GM23338 (cell line): Measurements from ENCODE around the gene PHLDB2. TPM values are rescaled to one million over a fixed set of nuclear protein-coding genes. Genes with fewer than 3 reads are reported as not detected.

Experiments used
- ATAC-seq: fragments of 200-7000 bp; cut with Tn5 transposase; 3 replicates; pipeline ENCODE4 v1.9.1; 2020
- DNase-seq: peaks from one replicate; pipeline ENCODE4 v3.0.0-alpha.2; 2015; ENCODE audit warnings: low spot score
- H2AFZ ChIP-seq: fragments of 200-600 bp; sonication (generic); 2 replicates; pipeline ENCODE4 v1.8.0; 2016; ENCODE audit warnings: antibody characterized with exemption, mild to moderate bottlenecking, moderate library complexity
- H3F3A ChIP-seq: fragments of 200-600 bp; sonication (generic); replicated peaks from 2 replicates; pipeline ENCODE4 v1.8.0; 2017; ENCODE audit warnings: antibody characterized with exemption, mixed run types, low read depth
- H3K27ac ChIP-seq: fragments of 200-600 bp; sonication (generic); 2 replicates; pipeline ENCODE4 v1.6.1; 2016; ENCODE audit warnings: low read depth
- H3K27me3 ChIP-seq: fragments of 200-600 bp; sonication (generic); 2 replicates; pipeline ENCODE4 v1.8.0; 2016; ENCODE audit warnings: mild to moderate bottlenecking, mixed run types, moderate library complexity; ENCODE audit not compliant: insufficient read depth
- H3K36me3 ChIP-seq: fragments of 200-600 bp; sonication (generic); 2 replicates; pipeline ENCODE4 v1.8.0; 2016; ENCODE audit warnings: mild to moderate bottlenecking; ENCODE audit not compliant: insufficient read depth
- H3K4me1 ChIP-seq: fragments of 200-600 bp; sonication (generic); 2 replicates; pipeline ENCODE4 v1.8.0; 2016; ENCODE audit warnings: mild to moderate bottlenecking, moderate library complexity; ENCODE audit not compliant: insufficient read depth
- H3K4me2 ChIP-seq: fragments of 200-600 bp; sonication (generic); 2 replicates; pipeline ENCODE4 v1.7.1; 2017; ENCODE audit warnings: mixed run types
- H3K4me3 ChIP-seq: fragments of 200-600 bp; sonication (generic); 2 replicates; pipeline ENCODE4 v1.6.1; 2016; ENCODE audit warnings: mixed run types
- H3K79me2 ChIP-seq: fragments of 200-600 bp; sonication (generic); replicated peaks from 2 replicates; pipeline ENCODE4 v1.8.0; 2017; ENCODE audit warnings: mild to moderate bottlenecking; ENCODE audit not compliant: insufficient read depth
- H3K9me2 ChIP-seq: fragments of 200-600 bp; sonication (generic); 2 replicates; pipeline ENCODE4 v1.8.0; 2017; ENCODE audit not compliant: insufficient read depth
- H4K20me1 ChIP-seq: fragments of 200-600 bp; sonication (generic); replicated peaks from 2 replicates; pipeline ENCODE4 v1.8.0; 2017; ENCODE audit warnings: mild to moderate bottlenecking; ENCODE audit not compliant: insufficient read depth
- H3K27ac Mint-ChIP-seq: 2 replicates; pipeline ENCODE4 v1.8.0; 2020; ENCODE audit warnings: inconsistent platforms, mild to moderate bottlenecking, moderate library complexity, mixed read lengths
- H3K27me3 Mint-ChIP-seq: 3 replicates; pipeline ENCODE4 v1.8.0; 2022; ENCODE audit warnings: low read depth, mild to moderate bottlenecking, moderate library complexity, mixed read lengths, inconsistent platforms; ENCODE audit not compliant: insufficient read depth, poor library complexity
- H3K36me3 Mint-ChIP-seq: 3 replicates; pipeline ENCODE4 v1.8.0; 2021; ENCODE audit warnings: low read depth, mild to moderate bottlenecking, inconsistent platforms, moderate library complexity, mixed read lengths
- H3K4me1 Mint-ChIP-seq: 3 replicates; pipeline ENCODE4 v1.8.0; 2020; ENCODE audit warnings: mild to moderate bottlenecking, inconsistent platforms, mixed read lengths
- H3K4me3 Mint-ChIP-seq: 3 replicates; pipeline ENCODE4 v1.8.0; 2021; ENCODE audit warnings: moderate library complexity, mild to moderate bottlenecking, inconsistent platforms, mixed read lengths
- H3K9me3 Mint-ChIP-seq: 3 replicates; pipeline ENCODE4 v1.8.0; 2020; ENCODE audit warnings: moderate library complexity, mild to moderate bottlenecking, inconsistent platforms, mixed read lengths
- CREB1 ChIP-seq: fragments of 250-450 bp; sonication (Bioruptor Pico); IDR thresholded peaks from 2 replicates; pipeline ENCODE4 v1.5.0; 2020; ENCODE audit warnings: low read depth, mild to moderate bottlenecking, moderate library complexity
- EZH2 ChIP-seq: fragments of 200-600 bp; sonication (generic); IDR thresholded peaks from one replicate; pipeline ENCODE4 v1.8.0; 2017; ENCODE audit warnings: antibody characterized with exemption, mild to moderate bottlenecking, low read depth; ENCODE audit not compliant: unreplicated experiment
- JUNB ChIP-seq: IDR thresholded peaks from one replicate; pipeline ENCODE4 v1.6.1; 2016; ENCODE audit warnings: antibody characterized with exemption; ENCODE audit not compliant: unreplicated experiment
- NANOG ChIP-seq: IDR thresholded peaks from 2 replicates; pipeline ENCODE4 v1.6.1; 2016; ENCODE audit warnings: antibody characterized with exemption, borderline replicate concordance
- POLR2AphosphoS5 ChIP-seq: IDR thresholded peaks from 2 replicates; pipeline ENCODE4 v1.6.1; 2016; ENCODE audit warnings: antibody characterized with exemption, low read depth
- REST ChIP-seq: IDR thresholded peaks from one replicate; pipeline ENCODE4 v1.6.1; 2018; ENCODE audit warnings: antibody characterized with exemption; ENCODE audit not compliant: unreplicated experiment
- STAT1 ChIP-seq: IDR thresholded peaks from one replicate; pipeline ENCODE4 v1.6.1; 2016; ENCODE audit warnings: antibody characterized with exemption; ENCODE audit not compliant: unreplicated experiment
- ZNF114 ChIP-seq: fragments of 250-450 bp; sonication (Bioruptor Pico); IDR thresholded peaks from 2 replicates; pipeline ENCODE4 v1.5.0; 2020; ENCODE audit warnings: mild to moderate bottlenecking, moderate library complexity
- ZNF331 ChIP-seq: fragments of 250-450 bp; sonication (Bioruptor Pico); IDR thresholded peaks from 2 replicates; pipeline ENCODE4 v1.5.0; 2020; ENCODE audit warnings: low read depth, mild to moderate bottlenecking, moderate library complexity
- polyA plus RNA-seq: library from polyadenylated mRNA; unstranded; fragments of >200 nt; fragmentation: Nextera tagmentation; extraction: Ambion mirVana; gene quantifications from 2 replicates; pipeline ENCODE4 v1.2.1, GENCODE V29; 2016
- total RNA-seq: library from RNA; depleted of rRNA; stranded (reverse); fragments of >200 nt; shearing (Covaris generic); gene quantifications from 2 replicates; pipeline ENCODE4 v1.2.3, GENCODE V29; 2014
- TF ChIP-seq, protein P1 (sequence below), 2 experiments: fragments of 200-600 bp in 1 of 2; sonication (generic) in 1 of 2; conservative IDR thresholded peaks; 2 replicates each; pipeline versions ENCODE4 v1.5.1 to v1.6.1; 2016 to 2017; ENCODE audit warnings: antibody characterized with exemption in 2 of 2, low read depth in 2 of 2, mild to moderate bottlenecking in 2 of 2, moderate library complexity in 1 of 2
- TF ChIP-seq, protein P2 (sequence below): IDR thresholded peaks from 2 replicates; pipeline ENCODE4 v1.6.1; 2016; ENCODE audit warnings: antibody characterized with exemption

The PHLDB2 gene
- total and polyA plus RNA-seq, 2 experiments from 2014 or later: 19.5 to 33.7 TPM

- TF ChIP-seq POLR2AphosphoS5 (no peak), ZNF331 (CRISPR knock-in tag) (no peak), EZH2 (no peak), CREB1 (no peak)
Observed at GRCh38 chr3:112002096-112002971, 143.3 kb downstream of the PHLDB2 start (continued).

DNA sequence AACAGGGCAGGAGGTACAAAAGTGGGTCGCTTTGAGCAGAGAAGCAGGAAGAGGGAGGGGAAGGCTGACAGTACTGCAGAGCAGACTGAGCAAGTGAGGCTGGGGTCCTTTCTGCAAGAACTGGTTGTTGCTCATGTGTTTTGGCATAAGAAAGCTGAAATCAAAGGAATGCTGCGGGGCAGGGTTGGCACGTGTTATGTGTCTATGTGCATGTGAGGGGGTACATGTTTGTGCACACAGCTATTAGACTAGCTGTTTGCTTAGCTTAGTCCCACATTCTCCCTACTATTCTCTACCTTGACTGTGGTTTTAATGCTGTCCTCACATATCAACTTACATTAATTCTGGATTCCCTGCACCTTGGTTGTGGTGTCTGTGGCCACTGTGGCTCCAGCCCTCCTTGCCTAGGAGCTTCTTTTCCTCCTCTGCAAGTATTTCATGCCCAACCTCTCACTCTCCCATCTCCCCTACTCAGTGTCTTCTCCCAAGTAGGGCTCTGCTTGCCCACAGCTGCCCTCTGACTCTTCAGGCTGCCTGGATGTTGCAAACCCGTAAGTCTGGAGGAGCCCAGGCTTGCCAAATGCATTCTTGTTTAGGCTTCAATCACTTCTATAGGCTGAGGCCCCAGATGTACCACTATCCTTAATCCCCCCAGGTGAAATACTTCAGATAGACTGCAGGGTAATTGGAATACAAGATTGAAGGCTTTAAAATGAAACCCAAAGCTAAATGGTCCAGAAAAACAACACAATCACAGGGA lies 144.4 kb downstream of the PHLDB2 start:
- Mint-ChIP-seq H3K4me3 (no peak overlapping the region), H3K27me3 (peaks cover 20% of the 10 kb centered on the region), H3K4me1 (peaks cover 21% of the 10 kb centered on the region), H3K27ac (no peak overlapping the region), H3K36me3 (peaks cover 18% of the 10 kb centered on the region; the same call in 2 of the 3 replicates), H3K9me3 (no peaks in the 10 kb centered on the region)
- H2AFZ ChIP-seq: no peak overlapping the region
- H3K79me2 ChIP-seq: no peaks in the 10 kb centered on the region
- no peaks in the 10 kb centered on the region for H3F3A ChIP-seq
- no peak overlapping the region for H3K27ac ChIP-seq
- TF ChIP-seq, protein P1, sequence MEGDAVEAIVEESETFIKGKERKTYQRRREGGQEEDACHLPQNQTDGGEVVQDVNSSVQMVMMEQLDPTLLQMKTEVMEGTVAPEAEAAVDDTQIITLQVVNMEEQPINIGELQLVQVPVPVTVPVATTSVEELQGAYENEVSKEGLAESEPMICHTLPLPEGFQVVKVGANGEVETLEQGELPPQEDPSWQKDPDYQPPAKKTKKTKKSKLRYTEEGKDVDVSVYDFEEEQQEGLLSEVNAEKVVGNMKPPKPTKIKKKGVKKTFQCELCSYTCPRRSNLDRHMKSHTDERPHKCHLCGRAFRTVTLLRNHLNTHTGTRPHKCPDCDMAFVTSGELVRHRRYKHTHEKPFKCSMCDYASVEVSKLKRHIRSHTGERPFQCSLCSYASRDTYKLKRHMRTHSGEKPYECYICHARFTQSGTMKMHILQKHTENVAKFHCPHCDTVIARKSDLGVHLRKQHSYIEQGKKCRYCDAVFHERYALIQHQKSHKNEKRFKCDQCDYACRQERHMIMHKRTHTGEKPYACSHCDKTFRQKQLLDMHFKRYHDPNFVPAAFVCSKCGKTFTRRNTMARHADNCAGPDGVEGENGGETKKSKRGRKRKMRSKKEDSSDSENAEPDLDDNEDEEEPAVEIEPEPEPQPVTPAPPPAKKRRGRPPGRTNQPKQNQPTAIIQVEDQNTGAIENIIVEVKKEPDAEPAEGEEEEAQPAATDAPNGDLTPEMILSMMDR (conservative IDR thresholded peaks at IDR 0.05; ENCODE audit: low read depth in 2 of 2): no peak
- no peak for TF ChIP-seq ZNF114
- H4K20me1 ChIP-seq: no peaks in the 10 kb centered on the region; the same call in 1 of the 2 replicates
- H3K4me1 ChIP-seq: peaks cover 18% of the 10 kb centered on the region
- H3K4me3 ChIP-seq: no peak overlapping the region
- DNase-seq (no peak), ATAC-seq (no peak)
- no peak overlapping the region for H3K4me2 ChIP-seq
- H3K9me2 ChIP-seq: no peaks in the 10 kb centered on the region
- peaks cover 9% of the 10 kb centered on the region for H3K27me3 ChIP-seq
- H3K36me3 ChIP-seq: peaks cover 5% of the 10 kb centered on the region; the same call in 1 of the 2 replicates

- ATAC-seq: no peak
- H3K27ac Mint-ChIP-seq: no peak overlapping the region
- Histone ChIP-seq H3K4me1 (peaks cover 18% of the 10 kb centered on the region), H3K9me2 (no peaks in the 10 kb centered on the region), H4K20me1 (no peaks in the 10 kb centered on the region; the same call in 1 of the 2 replicates), H3K79me2 (no peaks in the 10 kb centered on the region), H2AFZ (no peak overlapping the region), H3K4me3 (no peak overlapping the region), H3K27ac (no peak overlapping the region), H3K4me2 (no peak overlapping the region), H3K36me3 (peaks cover 5% of the 10 kb centered on the region; the same call in 1 of the 2 replicates), H3F3A (no peaks in the 10 kb centered on the region), H3K27me3 (peaks cover 7% of the 10 kb centered on the region)
- H3K4me1 Mint-ChIP-seq: peaks cover 20% of the 10 kb centered on the region
- no peaks in the 10 kb centered on the region for H3K9me3 Mint-ChIP-seq
- DNase-seq: no peak
- no peak overlapping the region for H3K4me3 Mint-ChIP-seq
- peaks cover 18% of the 10 kb centered on the region; the same call in 2 of the 3 replicates for H3K36me3 Mint-ChIP-seq
- H3K27me3 Mint-ChIP-seq: peaks cover 21% of the 10 kb centered on the region
- no peak for TF ChIP-seq NANOG
- TF ChIP-seq ZNF114: no peak
- TF ChIP-seq STAT1: no peak
- no peak for TF ChIP-seq EZH2
- TF ChIP-seq ZNF331 (CRISPR knock-in tag): no peak
- TF ChIP-seq JUNB: no peak
- TF ChIP-seq, protein P2, sequence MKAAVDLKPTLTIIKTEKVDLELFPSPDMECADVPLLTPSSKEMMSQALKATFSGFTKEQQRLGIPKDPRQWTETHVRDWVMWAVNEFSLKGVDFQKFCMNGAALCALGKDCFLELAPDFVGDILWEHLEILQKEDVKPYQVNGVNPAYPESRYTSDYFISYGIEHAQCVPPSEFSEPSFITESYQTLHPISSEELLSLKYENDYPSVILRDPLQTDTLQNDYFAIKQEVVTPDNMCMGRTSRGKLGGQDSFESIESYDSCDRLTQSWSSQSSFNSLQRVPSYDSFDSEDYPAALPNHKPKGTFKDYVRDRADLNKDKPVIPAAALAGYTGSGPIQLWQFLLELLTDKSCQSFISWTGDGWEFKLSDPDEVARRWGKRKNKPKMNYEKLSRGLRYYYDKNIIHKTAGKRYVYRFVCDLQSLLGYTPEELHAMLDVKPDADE: no peak
- TF ChIP-seq REST: no peak
Observed at GRCh38 chr3:112004187-112004586, 145.1 kb downstream of the PHLDB2 start.
